ENCODE measurements around the gene CLDND2.

DNA sequence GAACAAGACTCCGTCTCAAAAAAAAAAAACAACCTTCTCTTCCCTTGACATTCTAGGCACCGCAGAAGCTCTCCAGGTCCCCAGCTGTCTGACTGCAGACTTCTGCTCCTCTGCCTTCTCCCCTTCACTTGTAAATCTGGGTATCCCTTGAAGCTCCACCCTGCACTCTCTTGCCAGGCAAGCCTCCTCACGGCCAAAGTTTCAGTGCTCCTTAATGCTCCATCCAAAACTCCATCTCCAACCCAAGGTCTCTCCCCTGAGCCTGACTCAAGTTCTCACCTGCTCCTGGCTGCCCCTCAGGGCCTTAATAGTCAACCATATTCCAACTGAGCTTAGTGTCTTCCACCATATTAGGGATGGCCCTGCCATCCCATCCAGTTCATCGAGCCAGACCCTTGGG, 1.4 kb upstream of the CLDND2 start:
- TF ChIP-seq, protein P1, sequence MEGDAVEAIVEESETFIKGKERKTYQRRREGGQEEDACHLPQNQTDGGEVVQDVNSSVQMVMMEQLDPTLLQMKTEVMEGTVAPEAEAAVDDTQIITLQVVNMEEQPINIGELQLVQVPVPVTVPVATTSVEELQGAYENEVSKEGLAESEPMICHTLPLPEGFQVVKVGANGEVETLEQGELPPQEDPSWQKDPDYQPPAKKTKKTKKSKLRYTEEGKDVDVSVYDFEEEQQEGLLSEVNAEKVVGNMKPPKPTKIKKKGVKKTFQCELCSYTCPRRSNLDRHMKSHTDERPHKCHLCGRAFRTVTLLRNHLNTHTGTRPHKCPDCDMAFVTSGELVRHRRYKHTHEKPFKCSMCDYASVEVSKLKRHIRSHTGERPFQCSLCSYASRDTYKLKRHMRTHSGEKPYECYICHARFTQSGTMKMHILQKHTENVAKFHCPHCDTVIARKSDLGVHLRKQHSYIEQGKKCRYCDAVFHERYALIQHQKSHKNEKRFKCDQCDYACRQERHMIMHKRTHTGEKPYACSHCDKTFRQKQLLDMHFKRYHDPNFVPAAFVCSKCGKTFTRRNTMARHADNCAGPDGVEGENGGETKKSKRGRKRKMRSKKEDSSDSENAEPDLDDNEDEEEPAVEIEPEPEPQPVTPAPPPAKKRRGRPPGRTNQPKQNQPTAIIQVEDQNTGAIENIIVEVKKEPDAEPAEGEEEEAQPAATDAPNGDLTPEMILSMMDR (IDR thresholded peaks at IDR 0.05; ENCODE audit: insufficient read depth, low read length, poor library complexity, severe bottlenecking) = no peak
- TF ChIP-seq EZH2phosphoT487 (conservative IDR thresholded peaks at IDR 0.05; ENCODE audit: low read length) = no peak
